Liver (tissue), 9 donors: ENCODE measurements around the gene TBX21. TPM values are rescaled to one million over a fixed set of nuclear protein-coding genes. Genes with fewer than 3 reads are reported as not detected.
A peak's percentile ranks its signal among the peaks of the same experiment; 100 is the strongest.

ENCODE experiments used
- DNase-seq: peaks from one replicate; pipeline ENCODE4 v3.0.0-alpha.2; 2017; ENCODE audit warnings: low spot score
- H3K27ac ChIP-seq, 2 donors: one replicate each; pipeline ENCODE4 v1.7.0; 2013; ENCODE audit warnings: inconsistent platforms in 2 of 2, low read length in 2 of 2, control low read depth in 1 of 2, low read depth in 1 of 2, mild to moderate bottlenecking in 1 of 2
- H3K27me3 ChIP-seq, 4 donors: one replicate each; pipeline versions ENCODE4 v1.6.1 to v1.7.0; 2013; ENCODE audit warnings: low read length in 3 of 4, inconsistent platforms in 1 of 4, mild to moderate bottlenecking in 1 of 4, moderate library complexity in 1 of 4; ENCODE audit not compliant: control insufficient read depth in 4 of 4, insufficient read depth in 4 of 4
- H3K36me3 ChIP-seq, 4 donors: one replicate each; pipeline versions ENCODE4 v1.6.1 to v1.7.0; 2013; ENCODE audit warnings: low read length in 3 of 4, mild to moderate bottlenecking in 3 of 4, low read depth in 1 of 4, moderate library complexity in 1 of 4; ENCODE audit not compliant: control insufficient read depth in 4 of 4, insufficient read depth in 3 of 4
- H3K4me1 ChIP-seq, 4 donors: one replicate each; pipeline versions ENCODE4 v1.6.1 to v1.7.0; 2013; ENCODE audit warnings: low read length in 3 of 4, mild to moderate bottlenecking in 3 of 4, moderate library complexity in 1 of 4; ENCODE audit not compliant: control insufficient read depth in 4 of 4, insufficient read depth in 4 of 4
- H3K4me3 ChIP-seq, 3 donors: one replicate each; pipeline versions ENCODE4 v1.6.1 to v1.7.0; 2013; ENCODE audit warnings: low read length in 3 of 3, control low read depth in 1 of 3, low read depth in 1 of 3, mild to moderate bottlenecking in 1 of 3
- H3K9ac ChIP-seq, 2 donors: one replicate each; pipeline ENCODE4 v1.7.0; 2013; ENCODE audit warnings: low read length in 2 of 2, mild to moderate bottlenecking in 2 of 2, moderate library complexity in 2 of 2, control low read depth in 1 of 2, low read depth in 1 of 2
- H3K9me3 ChIP-seq, 4 donors: one replicate each; pipeline versions ENCODE4 v1.6.1 to v1.7.0; 2013; ENCODE audit warnings: low read length in 3 of 4; ENCODE audit not compliant: control insufficient read depth in 4 of 4
- CTCF ChIP-seq: fragments of 150-350 bp; IDR thresholded peaks from 2 replicates; pipeline ENCODE4 v1.5.1; 2017; ENCODE audit warnings: improper control_type of control experiment, low read depth, low read length; ENCODE audit not compliant: missing input control
- EGR1 ChIP-seq, 2 donors: IDR thresholded peaks; 2 replicates each; pipeline ENCODE4 v1.6.1; 2016 to 2018; ENCODE audit warnings: antibody characterized with exemption in 2 of 2, low read depth in 2 of 2
- FOXA1 ChIP-seq: IDR thresholded peaks from 2 replicates; pipeline ENCODE4 v1.6.1; 2016; ENCODE audit warnings: antibody characterized with exemption
- FOXA2 ChIP-seq: IDR thresholded peaks from 2 replicates; pipeline ENCODE4 v1.6.1; 2016; ENCODE audit warnings: antibody characterized with exemption
- GABPA ChIP-seq, 2 donors: IDR thresholded peaks in 1 of 2; conservative IDR thresholded peaks in 1 of 2; 2 replicates each; pipeline ENCODE4 v1.6.1; 2016; ENCODE audit warnings: antibody characterized with exemption in 2 of 2, mild to moderate bottlenecking in 1 of 2, moderate library complexity in 1 of 2
- HNF4A ChIP-seq, 2 donors: conservative IDR thresholded peaks; 2 replicates each; pipeline ENCODE4 v1.6.1; 2016; ENCODE audit warnings: antibody characterized with exemption in 2 of 2, mild to moderate bottlenecking in 2 of 2
- HNF4G ChIP-seq: IDR thresholded peaks from 2 replicates; pipeline ENCODE4 v1.6.1; 2016; ENCODE audit warnings: antibody characterized with exemption
- JUND ChIP-seq, 2 donors: IDR thresholded peaks; 2 replicates each; pipeline ENCODE4 v1.6.1; 2016; ENCODE audit warnings: antibody characterized with exemption in 2 of 2
- MAX ChIP-seq: IDR thresholded peaks from 2 replicates; pipeline ENCODE4 v1.6.1; 2016; ENCODE audit warnings: antibody characterized with exemption
- NR2F2 ChIP-seq: IDR thresholded peaks from 2 replicates; pipeline ENCODE4 v1.6.1; 2016; ENCODE audit warnings: antibody characterized with exemption
- RAD21 ChIP-seq, 2 donors: IDR thresholded peaks; 2 replicates each; pipeline ENCODE4 v1.6.1; 2016; ENCODE audit warnings: antibody characterized with exemption in 2 of 2, mild to moderate bottlenecking in 2 of 2
- REST ChIP-seq: IDR thresholded peaks from 2 replicates; pipeline ENCODE4 v1.6.1; 2016; ENCODE audit warnings: antibody characterized with exemption, mild to moderate bottlenecking
- RXRA ChIP-seq, 2 donors: IDR thresholded peaks; 2 replicates each; pipeline ENCODE4 v1.6.1; 2017 to 2018; ENCODE audit warnings: antibody characterized with exemption in 2 of 2, mild to moderate bottlenecking in 1 of 2
- SP1 ChIP-seq: IDR thresholded peaks from 2 replicates; pipeline ENCODE4 v1.6.1; 2018; ENCODE audit warnings: antibody characterized with exemption, mild to moderate bottlenecking
- TAF1 ChIP-seq: conservative IDR thresholded peaks from 2 replicates; pipeline ENCODE4 v1.6.1; 2016; ENCODE audit warnings: antibody characterized with exemption, mild to moderate bottlenecking
- YY1 ChIP-seq: IDR thresholded peaks from 2 replicates; pipeline ENCODE4 v1.6.1; 2016; ENCODE audit warnings: antibody characterized with exemption, mild to moderate bottlenecking
- ZBTB33 ChIP-seq: IDR thresholded peaks from 2 replicates; pipeline ENCODE4 v1.6.1; 2016; ENCODE audit warnings: antibody characterized with exemption
- WGBS: extraction: QIAGEN DNeasy Blood & Tissue Kit; methylation state at CpG from one replicate; pipeline ENCODE4 v1.1.7; 2013; 5-methylcytosine and 5-hydroxymethylcytosine counted together
- polyA plus RNA-seq, 2 donors: library from polyadenylated mRNA; stranded (reverse) in 1 of 2; unstranded in 1 of 2; fragments of 200-250 nt in 1 of 2; fragments of >200 nt in 1 of 2; fragmentation: Nextera tagmentation in 1 of 2; extraction: Ambion mirVana in 1 of 2; gene quantifications; one replicate each; pipeline versions ENCODE4 v1.2.1 to v1.2.3, GENCODE V29; 2013 to 2015
- total RNA-seq, 2 donors: library from RNA; depleted of rRNA; stranded (reverse); fragments of >200 nt; gene quantifications; one replicate each; pipeline ENCODE4 v1.2.3, GENCODE V29; 2014
- TF ChIP-seq, protein P1 (sequence below): IDR thresholded peaks from 2 replicates; pipeline ENCODE4 v1.6.1; 2016; ENCODE audit warnings: antibody characterized with exemption
- donor health status: healthy.
- donor health status: healthy.
- donor health status: healthy.
- donor health status: healthy.
- donor health status: healthy.

TBX21 gene
- under 1 TPM; 0.19 to 0.59 TPM for total RNA-seq
- under 1 TPM in 1 of 2 donors, not detected in 1; 0.25 TPM for polyA plus RNA-seq

DNA sequence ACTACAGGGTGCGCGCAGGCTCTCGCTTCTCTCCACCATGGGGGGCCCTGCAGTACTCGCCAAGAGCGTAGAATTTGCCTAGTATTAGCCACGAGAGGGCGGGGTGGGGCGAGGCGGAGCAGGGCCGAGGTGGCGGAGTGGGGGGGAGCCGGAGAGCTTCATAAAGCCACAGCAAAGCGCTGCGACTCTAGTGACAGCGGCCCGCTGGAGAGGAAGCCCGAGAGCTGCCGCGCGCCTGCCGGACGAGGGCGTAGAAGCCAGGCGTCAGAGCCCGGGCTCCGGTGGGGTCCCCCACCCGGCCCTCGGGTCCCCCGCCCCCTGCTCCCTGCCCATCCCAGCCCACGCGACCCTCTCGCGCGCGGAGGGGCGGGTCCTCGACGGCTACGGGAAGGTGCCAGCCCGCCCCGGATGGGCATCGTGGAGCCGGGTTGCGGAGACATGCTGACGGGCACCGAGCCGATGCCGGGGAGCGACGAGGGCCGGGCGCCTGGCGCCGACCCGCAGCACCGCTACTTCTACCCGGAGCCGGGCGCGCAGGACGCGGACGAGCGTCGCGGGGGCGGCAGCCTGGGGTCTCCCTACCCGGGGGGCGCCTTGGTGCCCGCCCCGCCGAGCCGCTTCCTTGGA lies at the start of gene TBX21:
TBX21 (plus strand) TSS at position 190 of the 627 bp plus-strand sequence; CDS start at position 409, 219 bp downstream.
- peak; percentile 44 for DNase-seq
- peaks cover 3 to 11% (median 4%) of the 10 kb centered on the region in 4 donors for H3K4me1 ChIP-seq
- peak within 1 kb of the TSS in 1 of 2 donors; percentile 54 for H3K9ac ChIP-seq
- 2% methylated on average over 73 of the region's 73 CpGs for WGBS
- H3K4me3 ChIP-seq = peak within 1 kb of the TSS in 2 of 3 donors; percentile 8 to 43
- peaks cover 0 to 8% (median 5%) of the 10 kb centered on the region in 4 donors for H3K27me3 ChIP-seq
- no peak within 1 kb of the TSS for H3K27ac ChIP-seq
- H3K9me3 ChIP-seq = no peaks in the 10 kb centered on the region
- no peaks in the 10 kb centered on the region for H3K36me3 ChIP-seq
- TF ChIP-seq RAD21 (IDR thresholded peaks at IDR 0.05) = peak in 1 of 2 donors; percentile 21
- peak; percentile 10 for TF ChIP-seq CTCF
- TF ChIP-seq TAF1 = no peak
- TF ChIP-seq HNF4G = no peak
- TF ChIP-seq GABPA (IDR thresholded peaks at IDR 0.05 in 1 of 2, conservative IDR thresholded peaks at IDR 0.05 in 1 of 2) = no peak

DNA sequence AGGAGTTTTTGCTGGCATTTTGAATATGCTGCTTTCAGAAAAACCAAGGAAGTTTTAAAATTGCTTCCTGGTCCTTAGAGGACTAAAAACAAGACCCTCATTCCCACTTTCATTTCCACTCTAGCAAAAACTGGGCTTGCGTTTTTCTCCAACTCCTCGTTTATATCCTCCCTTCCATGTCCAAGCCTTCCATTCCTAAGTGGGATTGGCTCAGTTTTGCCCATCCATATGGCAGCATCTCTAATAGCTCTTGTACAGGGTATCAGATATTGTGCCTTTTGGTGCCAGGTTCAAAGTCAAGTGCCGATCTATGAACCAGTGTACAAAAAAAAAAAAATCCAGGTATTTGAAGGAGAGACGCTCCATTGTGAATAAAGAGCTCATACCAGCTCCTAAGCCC lies 49.0 kb upstream of the TBX21 start:
- no peaks in the 10 kb centered on the region for H3K9me3 ChIP-seq
- H3K27me3 ChIP-seq = no peaks in the 10 kb centered on the region
- H3K4me1 ChIP-seq = no peaks in the 10 kb centered on the region
- TF ChIP-seq RXRA (IDR thresholded peaks at IDR 0.05) = no peak
- TF ChIP-seq EGR1 (IDR thresholded peaks at IDR 0.05; ENCODE audit: low read depth in 2 of 2) = no peak
- TF ChIP-seq REST = no peak
- TF ChIP-seq HNF4A (conservative IDR thresholded peaks at IDR 0.05) = no peak
- TF ChIP-seq TAF1 = no peak
- no peak for TF ChIP-seq FOXA2
- no peak for TF ChIP-seq RAD21 (IDR thresholded peaks at IDR 0.05)
- TF ChIP-seq JUND (IDR thresholded peaks at IDR 0.05) = no peak
- TF ChIP-seq GABPA (IDR thresholded peaks at IDR 0.05 in 1 of 2, conservative IDR thresholded peaks at IDR 0.05 in 1 of 2) = no peak
- no peak for TF ChIP-seq HNF4G
- no peak for TF ChIP-seq SP1
- TF ChIP-seq, protein P1, sequence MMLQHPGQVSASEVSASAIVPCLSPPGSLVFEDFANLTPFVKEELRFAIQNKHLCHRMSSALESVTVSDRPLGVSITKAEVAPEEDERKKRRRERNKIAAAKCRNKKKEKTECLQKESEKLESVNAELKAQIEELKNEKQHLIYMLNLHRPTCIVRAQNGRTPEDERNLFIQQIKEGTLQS = no peak
- TF ChIP-seq NR2F2 = no peak
- TF ChIP-seq CTCF = no peak
- TF ChIP-seq YY1 = no peak
- no peak for TF ChIP-seq MAX
- no peak for TF ChIP-seq FOXA1
- no peak for TF ChIP-seq ZBTB33
- H3K4me3 ChIP-seq = no peak overlapping the region
- H3K9ac ChIP-seq = no peak overlapping the region
- WGBS = 95% methylated on average over 4 of the region's 4 CpGs
- H3K36me3 ChIP-seq = peaks cover 16 to 48% (median 38%) of the 10 kb centered on the region in 4 donors
- DNase-seq = no peak
- no peak overlapping the region for H3K27ac ChIP-seq
